Measurements from ENCODE around the gene DIPK1B. TPM values are rescaled to one million over a fixed set of nuclear protein-coding genes. Genes with fewer than 3 reads are reported as not detected.

The DIPK1B gene
- polyA plus RNA-seq, 1 of the 3 experiments (the other 2 are of a cell fraction) = 24.5 TPM

GRCh38 chr9:136714096-136714892 lies 1.9 kb downstream of the DIPK1B start:
- 90% methylated on average over 8 of the region's 17 CpGs for WGBS (ENCODE audit: low lambda C conversion rate)
- ChIA-PET CTCF (interaction anchor here (0.9 to 8.4 kb wide), 11 partner anchors 8 to 431 kb away, joined by 3 to 99 read pairs (median 4); partner anchors contain the start of gene LCN8), POLR2A (interaction anchor here (1.2 to 4.2 kb wide), 3 partner anchors 8 to 13 kb away, joined by 6 to 51 read pairs (median 12); no protein-coding TSS in a partner anchor)
- H3F3A ChIP-seq (replicated peaks; ENCODE audit: insufficient read depth) = peaks cover 17% of the 10 kb centered on the region
- peak overlapping the region in 1 of 2 experiments; percentile 61; a peak in 1 of 4 replicates for H3K4me3 ChIP-seq (ENCODE audit: low read depth in 2 of 2, low read length in 1 of 2)
- no peaks in the 10 kb centered on the region for H4K20me1 ChIP-seq (ENCODE audit: insufficient read depth)
- no peak overlapping the region for H2AFZ ChIP-seq (ENCODE audit: low read depth)
- H3K27me3 ChIP-seq (ENCODE audit: insufficient read depth) = no peaks in the 10 kb centered on the region
- peaks cover 4 to 18% of the 10 kb centered on the region in 2 experiments; a peak in 1 of 4 replicates for H3K4me1 ChIP-seq (ENCODE audit: control insufficient read depth in 1 of 2, insufficient read depth in 2 of 2, low read depth in 1 of 2, low read length in 1 of 2)
- H3K9ac ChIP-seq = no peak overlapping the region
- DNase-seq = no peak
- H3K27ac ChIP-seq (ENCODE audit: low read depth in 2 of 2, low read length in 1 of 2) = no peak overlapping the region; a peak in 1 of 4 replicates
- no peaks in the 10 kb centered on the region for H3K79me2 ChIP-seq (ENCODE audit: insufficient read depth)
- H3K4me2 ChIP-seq = peak overlapping the region; percentile 90; the same call in 1 of the 2 replicates
- H3K9me2 ChIP-seq = no peaks in the 10 kb centered on the region
- no peaks in the 10 kb centered on the region for H3K9me3 ChIP-seq
- H3K36me3 ChIP-seq (replicated peaks in 1 of 2; ENCODE audit: control insufficient read depth in 1 of 2, insufficient read depth in 2 of 2, low read length in 1 of 2) = no peaks in the 10 kb centered on the region
- TF ChIP-seq GABPA (IDR thresholded peaks at IDR 0.05; ENCODE audit: low read depth) = no peak
- no peak for TF ChIP-seq YY1 (IDR thresholded peaks at IDR 0.05; ENCODE audit: low read depth)
- TF ChIP-seq RXRA (IDR thresholded peaks at IDR 0.05; ENCODE audit: borderline replicate concordance, low read depth) = no peak
- TF ChIP-seq, protein P1, sequence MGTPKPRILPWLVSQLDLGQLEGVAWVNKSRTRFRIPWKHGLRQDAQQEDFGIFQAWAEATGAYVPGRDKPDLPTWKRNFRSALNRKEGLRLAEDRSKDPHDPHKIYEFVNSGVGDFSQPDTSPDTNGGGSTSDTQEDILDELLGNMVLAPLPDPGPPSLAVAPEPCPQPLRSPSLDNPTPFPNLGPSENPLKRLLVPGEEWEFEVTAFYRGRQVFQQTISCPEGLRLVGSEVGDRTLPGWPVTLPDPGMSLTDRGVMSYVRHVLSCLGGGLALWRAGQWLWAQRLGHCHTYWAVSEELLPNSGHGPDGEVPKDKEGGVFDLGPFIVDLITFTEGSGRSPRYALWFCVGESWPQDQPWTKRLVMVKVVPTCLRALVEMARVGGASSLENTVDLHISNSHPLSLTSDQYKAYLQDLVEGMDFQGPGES (IDR thresholded peaks at IDR 0.05; ENCODE audit: low read depth, low read length) = no peak
- TF ChIP-seq, protein P2, sequence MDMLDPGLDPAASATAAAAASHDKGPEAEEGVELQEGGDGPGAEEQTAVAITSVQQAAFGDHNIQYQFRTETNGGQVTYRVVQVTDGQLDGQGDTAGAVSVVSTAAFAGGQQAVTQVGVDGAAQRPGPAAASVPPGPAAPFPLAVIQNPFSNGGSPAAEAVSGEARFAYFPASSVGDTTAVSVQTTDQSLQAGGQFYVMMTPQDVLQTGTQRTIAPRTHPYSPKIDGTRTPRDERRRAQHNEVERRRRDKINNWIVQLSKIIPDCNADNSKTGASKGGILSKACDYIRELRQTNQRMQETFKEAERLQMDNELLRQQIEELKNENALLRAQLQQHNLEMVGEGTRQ (IDR thresholded peaks at IDR 0.05; ENCODE audit: borderline replicate concordance, low read depth, low read length) = no peak
- TF ChIP-seq CTCF (IDR thresholded peaks at IDR 0.05) = no peak
- no peak for TF ChIP-seq RCOR1 (IDR thresholded peaks at IDR 0.05; ENCODE audit: low read length)
- TF ChIP-seq RFX5 (IDR thresholded peaks at IDR 0.05; ENCODE audit: low read length) = no peak
- no peak for TF ChIP-seq RAD21 (IDR thresholded peaks at IDR 0.05; ENCODE audit: low read length)
- no peak for TF ChIP-seq USF1 (IDR thresholded peaks at IDR 0.05; ENCODE audit: borderline replicate concordance, low read depth)
- TF ChIP-seq SIN3A (IDR thresholded peaks at IDR 0.05; ENCODE audit: borderline replicate concordance, low read depth, low read length) = no peak
- TF ChIP-seq FOXM1 (IDR thresholded peaks at IDR 0.05; ENCODE audit: low read depth) = no peak

All from SK-N-SH (cell line).